ENCODE measurements around the gene OR4D1. TPM values are rescaled to one million over a fixed set of nuclear protein-coding genes. Genes with fewer than 3 reads are reported as not detected.

Gene OR4D1
- total and polyA plus RNA-seq, 2 of the 8 experiments (the other 6 are each of a cell fraction or from before 2014, with no cell fraction given) = 0.32 to 0.39 TPM

DNA sequence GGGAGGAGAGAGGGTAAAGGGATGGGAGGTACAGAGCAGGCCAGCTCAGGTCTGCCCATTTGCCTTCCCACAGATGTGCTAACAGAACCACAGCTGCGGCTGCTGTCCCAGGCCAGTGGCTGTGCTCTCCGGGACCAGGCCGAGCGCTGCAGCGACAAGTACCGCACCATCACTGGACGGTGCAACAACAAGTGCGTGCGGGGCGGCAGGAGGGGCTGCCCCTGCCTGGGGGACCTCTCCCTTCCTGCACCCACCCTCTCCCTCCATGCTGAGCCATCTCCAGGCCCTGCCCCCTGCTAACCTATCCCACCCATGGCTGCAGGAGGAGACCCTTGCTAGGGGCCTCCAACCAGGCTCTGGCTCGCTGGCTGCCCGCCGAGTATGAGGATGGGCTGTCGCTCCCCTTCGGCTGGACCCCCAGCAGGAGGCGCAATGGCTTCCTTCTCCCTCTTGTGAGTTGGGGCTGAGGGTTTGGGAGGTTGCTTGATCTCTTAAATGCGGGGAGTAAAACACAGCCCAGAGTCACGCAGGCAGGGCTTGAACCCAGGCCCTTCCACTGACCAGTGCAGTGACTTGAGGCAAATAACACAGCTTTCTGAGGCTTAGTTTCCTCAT is 45.6 kb downstream of the OR4D1 start:
- H3K4ac ChIP-seq (replicated peaks; ENCODE audit: insufficient read length, low read depth, low read length) = no peak overlapping the region
- H3K27ac ChIP-seq (ENCODE audit: low read depth, low read length) = no peak overlapping the region
- no peak overlapping the region for H3K4me3 ChIP-seq (ENCODE audit: extremely low read depth in 1 of 4, insufficient read depth in 2 of 4, low read depth in 3 of 4, low read length in 4 of 4)
- no peak overlapping the region for H3K14ac ChIP-seq (ENCODE audit: insufficient read length)
- ChIA-PET CTCF (ENCODE audit: partially characterized antibody) (interaction anchor here (0.7 to 2.1 kb wide), 17 partner anchors 8 to 410 kb away, joined by 3 to 5 read pairs (median 3); no protein-coding TSS in a partner anchor), POLR2A (ENCODE audit: partially characterized antibody) (no interaction called here)
- no peak overlapping the region for H3K56ac ChIP-seq (replicated peaks; ENCODE audit: insufficient read length, low read depth, low read length)
- no peak overlapping the region for H4K8ac ChIP-seq (ENCODE audit: extremely low read depth, insufficient read depth, low read length)
- no peak overlapping the region for H2BK120ac ChIP-seq (replicated peaks; ENCODE audit: low read depth, low read length)
- H2BK12ac ChIP-seq (ENCODE audit: low read depth, low read length) = no peak overlapping the region
- no peaks in the 10 kb centered on the region for H3K79me1 ChIP-seq (ENCODE audit: low read depth, low read length)
- H3K79me2 ChIP-seq (ENCODE audit: control insufficient read depth in 1 of 2, insufficient read depth in 2 of 2, low read length in 2 of 2) = no peaks in the 10 kb centered on the region
- H3K27me3 ChIP-seq (replicated peaks in 1 of 4; ENCODE audit: control insufficient read depth in 3 of 4, extremely low read depth in 1 of 4, insufficient read depth in 3 of 4, low read length in 3 of 4) = no peaks in the 10 kb centered on the region
- no peak overlapping the region for H2BK5ac ChIP-seq (ENCODE audit: low read depth, low read length)
- no peak overlapping the region for H3K23ac ChIP-seq (ENCODE audit: insufficient read length)
- no peak overlapping the region for H2BK15ac ChIP-seq (ENCODE audit: low read length)
- H3K36me3 ChIP-seq (ENCODE audit: control insufficient read depth in 2 of 4, insufficient read depth in 4 of 4, low read length in 3 of 4) = no peaks in the 10 kb centered on the region
- no peak overlapping the region for H3K4me2 ChIP-seq (ENCODE audit: insufficient read depth in 1 of 2, low read depth in 2 of 2, low read length in 2 of 2)
- H2BK20ac ChIP-seq (ENCODE audit: low read length) = no peak overlapping the region
- H3K4me1 ChIP-seq (replicated peaks in 1 of 4; ENCODE audit: control insufficient read depth in 3 of 4, insufficient read depth in 4 of 4, low read length in 3 of 4) = peaks cover 0 to 2% (median 2%) of the 10 kb centered on the region in 4 experiments; a peak in 4 of 7 replicates
- no peak for FAIRE-seq
- H3K9me3 ChIP-seq (ENCODE audit: insufficient read depth in 2 of 2, low read depth in 1 of 2, low read length in 1 of 2) = no peaks in the 10 kb centered on the region
- 86% methylated on average over 18 of the region's 18 CpGs; no CpG with 5 or more reads in 1 of the 2 experiments for WGBS, 2 experiments (ENCODE audit: extremely low coverage in 1 of 2, insufficient coverage in 1 of 2, insufficient read length in 1 of 2, insufficient replicate concordance in 2 of 2, low coverage in 1 of 2, low lambda C conversion rate in 2 of 2, missing lambda C conversion rate in 1 of 2)
- DNase-seq (ENCODE audit: low read depth in 1 of 2, low spot score in 2 of 2) = peak in 1 of 2 experiments; percentile 78
- H3K9ac ChIP-seq (replicated peaks in 1 of 4; ENCODE audit: extremely low read depth in 1 of 4, low read depth in 3 of 4, low read length in 3 of 4) = no peak overlapping the region
- no peaks in the 10 kb centered on the region for H4K20me1 ChIP-seq (replicated peaks in 1 of 2; ENCODE audit: control insufficient read depth in 1 of 2, insufficient read depth in 2 of 2, low read length in 2 of 2)
- H4K91ac ChIP-seq (replicated peaks; ENCODE audit: insufficient read length, low read length) = no peak overlapping the region
- no peak overlapping the region for H3K18ac ChIP-seq (ENCODE audit: extremely low read depth, low read length)
- no peaks in the 10 kb centered on the region; the same call in 1 of the 2 replicates for H3K23me2 ChIP-seq (ENCODE audit: low read depth, low read length)
- no peak overlapping the region for H4K5ac ChIP-seq (ENCODE audit: insufficient read length, low read depth, low read length)
- H2AK5ac ChIP-seq (ENCODE audit: low read depth, low read length) = no peak overlapping the region
- no peak overlapping the region for H2AFZ ChIP-seq (ENCODE audit: low read length)
- TF ChIP-seq BRCA1 (IDR thresholded peaks at IDR 0.05; ENCODE audit: low read depth, low read length) = no peak
- TF ChIP-seq KDM4A (IDR thresholded peaks at IDR 0.05; ENCODE audit: low read depth, low read length, severe bottlenecking) = no peak
- TF ChIP-seq TAF1 (IDR thresholded peaks at IDR 0.05; ENCODE audit: low read depth, low read length) = no peak
- TF ChIP-seq MAFK (IDR thresholded peaks at IDR 0.05; ENCODE audit: low read depth, low read length) = no peak
- no peak for TF ChIP-seq CBX8 (IDR thresholded peaks at IDR 0.05; ENCODE audit: borderline replicate concordance, low read depth, low read length)
- TF ChIP-seq, protein P1, sequence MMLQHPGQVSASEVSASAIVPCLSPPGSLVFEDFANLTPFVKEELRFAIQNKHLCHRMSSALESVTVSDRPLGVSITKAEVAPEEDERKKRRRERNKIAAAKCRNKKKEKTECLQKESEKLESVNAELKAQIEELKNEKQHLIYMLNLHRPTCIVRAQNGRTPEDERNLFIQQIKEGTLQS (IDR thresholded peaks at IDR 0.05; ENCODE audit: insufficient read depth, low read depth, low read length) = no peak
- no peak for TF ChIP-seq CEBPB (IDR thresholded peaks at IDR 0.05; ENCODE audit: low read depth, low read length)
- TF ChIP-seq EP300 (IDR thresholded peaks at IDR 0.05; ENCODE audit: borderline replicate concordance in 1 of 2, low read depth in 2 of 2, low read length in 2 of 2) = no peak
- TF ChIP-seq, protein P2, sequence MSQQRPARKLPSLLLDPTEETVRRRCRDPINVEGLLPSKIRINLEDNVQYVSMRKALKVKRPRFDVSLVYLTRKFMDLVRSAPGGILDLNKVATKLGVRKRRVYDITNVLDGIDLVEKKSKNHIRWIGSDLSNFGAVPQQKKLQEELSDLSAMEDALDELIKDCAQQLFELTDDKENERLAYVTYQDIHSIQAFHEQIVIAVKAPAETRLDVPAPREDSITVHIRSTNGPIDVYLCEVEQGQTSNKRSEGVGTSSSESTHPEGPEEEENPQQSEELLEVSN (IDR thresholded peaks at IDR 0.05) = no peak
- TF ChIP-seq FOSL1 (IDR thresholded peaks at IDR 0.05; ENCODE audit: insufficient read depth, low read depth, low read length) = no peak
- no peak for TF ChIP-seq GABPA (IDR thresholded peaks at IDR 0.05; ENCODE audit: borderline replicate concordance, insufficient read depth, low read length)
- TF ChIP-seq KDM5A (IDR thresholded peaks at IDR 0.05; ENCODE audit: low read length) = no peak

Measured in H1 (cell line).